Mesodermal cell (in vitro differentiated cells): ENCODE data around the gene TRIM71.

Experiments
- H3K27ac ChIP-seq: 2 replicates; pipeline ENCODE4 v1.7.0; 2013; ENCODE audit warnings: mild to moderate bottlenecking, low read depth, low read length, moderate library complexity; ENCODE audit not compliant: severe bottlenecking
- H3K36me3 ChIP-seq: 2 replicates; pipeline ENCODE4 v1.7.1; 2013; ENCODE audit warnings: mild to moderate bottlenecking, low read length, moderate library complexity; ENCODE audit not compliant: control insufficient read depth, insufficient read depth
- H3K4me1 ChIP-seq: one replicate; pipeline ENCODE4 v1.7.1; 2013; ENCODE audit warnings: mild to moderate bottlenecking, low read length; ENCODE audit not compliant: insufficient read depth, control insufficient read depth, poor library complexity, severe bottlenecking
- H3K4me3 ChIP-seq: 2 replicates; pipeline ENCODE4 v1.7.0; 2013; ENCODE audit warnings: low read length, control low read depth, mild to moderate bottlenecking; ENCODE audit not compliant: insufficient read depth, poor library complexity, severe bottlenecking; ENCODE audit errors: extremely low read depth
- H3K9me3 ChIP-seq: 2 replicates; pipeline ENCODE4 v1.7.1; 2013; ENCODE audit warnings: mild to moderate bottlenecking, low read length, moderate library complexity; ENCODE audit not compliant: control insufficient read depth
- WGBS, 2 experiments: methylation state at CpG; one replicate each; pipeline ENCODE4 v1.1.5; 2013; ENCODE audit warnings: missing lambda C conversion rate in 2 of 2; ENCODE audit not compliant: insufficient coverage in 2 of 2; 5-methylcytosine and 5-hydroxymethylcytosine counted together

The TRIM71 gene

DNA sequence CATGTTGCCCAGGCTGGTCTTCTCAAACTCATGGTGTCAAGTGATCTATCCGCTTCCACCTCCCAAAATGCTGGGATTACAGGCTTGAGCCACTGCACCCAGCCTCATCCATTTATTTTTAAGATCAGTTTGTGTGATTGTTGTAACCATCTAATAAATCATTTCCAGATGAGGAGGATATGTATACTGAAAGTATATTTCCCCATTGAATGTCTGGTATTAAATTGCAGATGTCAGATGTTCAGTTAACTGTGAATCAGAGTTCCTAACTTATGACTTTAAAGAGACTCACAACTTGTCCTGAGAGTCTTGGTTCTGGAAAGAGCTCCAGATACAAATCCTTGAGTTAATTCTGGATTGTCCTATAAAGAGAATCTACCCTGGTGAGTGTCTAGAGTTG is 62.4 kb downstream of the TRIM71 start:
- peaks cover 63% of the 10 kb centered on the region for H3K36me3 ChIP-seq
- peaks cover 3% of the 10 kb centered on the region for H3K4me1 ChIP-seq
- no peaks in the 10 kb centered on the region for H3K9me3 ChIP-seq
- no CpG with 5 or more reads among the region's 1 CpG for WGBS, 2 experiments
- no peak overlapping the region for H3K4me3 ChIP-seq
- H3K27ac ChIP-seq: no peak overlapping the region

DNA sequence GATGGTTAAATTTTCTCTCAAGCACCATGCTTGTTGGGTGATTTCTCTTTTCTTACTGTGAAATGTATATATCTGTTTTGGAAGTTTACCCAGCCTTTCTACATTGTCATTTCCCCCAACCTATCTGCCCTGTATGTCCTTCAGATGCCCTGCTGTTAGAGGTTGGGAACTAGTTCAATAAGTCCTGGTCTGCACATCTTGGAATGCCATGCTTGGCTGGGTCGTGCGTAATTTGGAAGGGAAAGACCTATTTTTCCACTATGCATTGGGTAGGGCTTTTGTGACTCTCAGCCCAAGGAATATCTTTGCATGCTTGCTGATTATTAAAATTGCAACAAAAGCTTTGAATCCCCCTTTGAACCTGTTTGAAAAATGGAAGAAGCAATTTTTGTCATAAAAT is 63.8 kb downstream of the TRIM71 start:
- H3K27ac ChIP-seq: no peak overlapping the region
- no peak overlapping the region for H3K4me3 ChIP-seq
- H3K9me3 ChIP-seq: no peaks in the 10 kb centered on the region
- H3K4me1 ChIP-seq: peaks cover 14% of the 10 kb centered on the region
- peaks cover 62% of the 10 kb centered on the region for H3K36me3 ChIP-seq
- 100% methylated on average over 2 of the region's 2 CpGs; no CpG with 5 or more reads in 1 of the 2 experiments for WGBS, 2 experiments

DNA sequence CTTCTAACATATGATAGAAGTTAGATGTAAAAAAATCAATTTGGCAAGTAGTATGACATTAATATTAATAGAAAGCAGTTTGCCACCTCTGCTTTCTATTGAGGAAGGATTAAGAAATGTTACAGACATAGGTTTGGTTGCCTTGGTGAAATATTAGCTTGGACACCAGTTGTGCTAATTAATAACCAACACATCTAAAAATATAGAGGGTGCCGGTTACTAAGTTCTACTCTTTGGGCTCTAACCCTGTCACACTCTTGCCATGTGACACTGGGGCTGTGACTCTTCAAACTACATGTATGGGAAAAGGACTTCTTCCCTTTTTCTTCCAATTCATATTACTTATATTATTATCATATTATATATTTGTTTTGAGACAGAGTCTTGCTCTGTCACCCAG is 64.4 kb downstream of the TRIM71 start:
- H3K9me3 ChIP-seq: no peaks in the 10 kb centered on the region
- peaks cover 62% of the 10 kb centered on the region for H3K36me3 ChIP-seq
- no peak overlapping the region for H3K4me3 ChIP-seq
- H3K4me1 ChIP-seq: peaks cover 17% of the 10 kb centered on the region
- WGBS, 2 experiments: 100% methylated on average over 1 of the region's 1 CpG
- H3K27ac ChIP-seq: no peak overlapping the region

DNA sequence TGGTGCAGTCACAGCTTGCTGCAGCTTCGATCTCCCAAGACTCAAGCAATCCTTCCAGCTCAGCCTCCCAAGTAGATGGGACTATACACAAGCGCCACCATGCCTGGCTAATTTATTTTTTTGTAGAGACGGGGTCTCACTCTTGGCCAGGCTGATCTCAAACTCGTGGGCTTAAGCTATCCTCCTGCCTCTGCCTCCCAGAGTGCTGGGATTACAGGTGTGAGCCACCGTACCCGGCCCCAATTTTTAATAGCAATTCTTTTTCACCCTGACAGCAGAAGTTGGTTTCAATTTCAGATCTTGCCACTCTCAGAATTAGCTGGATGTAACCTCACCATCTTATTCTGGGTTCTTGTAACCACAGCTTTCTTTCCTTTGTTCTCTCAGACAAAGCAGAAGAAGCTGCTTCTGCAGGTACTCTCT is 64.8 kb downstream of the TRIM71 start:
- Histone ChIP-seq H3K27ac (no peak overlapping the region), H3K36me3 (peaks cover 62% of the 10 kb centered on the region), H3K9me3 (no peaks in the 10 kb centered on the region), H3K4me1 (peaks cover 17% of the 10 kb centered on the region), H3K4me3 (no peak overlapping the region)
- 93 to 95% methylated on average over 6 of the region's 6 CpGs for WGBS, 2 experiments

DNA sequence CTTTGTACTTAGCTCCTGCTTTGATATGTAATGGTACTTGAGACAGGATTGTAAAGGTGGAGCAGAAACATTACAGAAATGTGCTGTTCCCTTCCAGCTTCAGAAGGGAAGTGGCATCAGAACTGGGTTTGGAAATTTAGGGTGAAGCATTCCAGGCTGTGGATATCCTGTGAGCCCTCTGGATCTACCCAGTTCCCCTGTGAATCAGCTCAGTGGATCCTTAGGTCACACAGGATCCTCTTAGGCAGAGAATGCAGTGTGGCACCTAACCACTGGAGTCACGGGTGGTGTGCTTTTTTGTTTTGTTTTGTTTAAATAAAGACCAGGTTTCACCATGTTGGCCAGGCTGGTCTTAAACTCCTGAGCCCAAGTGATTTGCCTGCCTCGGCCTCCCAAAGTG is 66.0 kb downstream of the TRIM71 start:
- Histone ChIP-seq H3K27ac (no peak overlapping the region), H3K4me1 (peaks cover 17% of the 10 kb centered on the region), H3K36me3 (peaks cover 62% of the 10 kb centered on the region), H3K4me3 (no peak overlapping the region), H3K9me3 (no peaks in the 10 kb centered on the region)
- 95 to 100% methylated on average over 1 to 2 of the region's 2 CpGs for WGBS, 2 experiments

DNA sequence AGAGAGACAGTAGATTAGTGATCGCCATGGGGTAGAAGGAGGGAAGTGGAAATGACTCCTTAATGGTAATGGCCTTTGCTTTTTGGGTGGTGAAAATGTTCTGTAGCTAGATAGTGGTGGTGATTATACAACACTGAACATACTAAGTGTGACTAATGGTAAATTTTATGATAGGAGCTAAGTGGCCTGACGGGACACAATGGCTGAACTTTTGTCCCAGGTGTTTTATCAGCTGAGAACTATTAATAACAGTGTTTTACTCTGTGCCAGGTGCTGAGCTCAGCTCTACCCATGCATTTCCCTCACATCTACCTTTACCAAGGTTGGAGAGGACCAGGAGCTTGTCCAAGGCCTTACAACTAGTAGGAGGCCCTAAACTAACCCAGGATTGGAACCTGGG is 66.8 kb downstream of the TRIM71 start:
- H3K36me3 ChIP-seq: peaks cover 66% of the 10 kb centered on the region

DNA sequence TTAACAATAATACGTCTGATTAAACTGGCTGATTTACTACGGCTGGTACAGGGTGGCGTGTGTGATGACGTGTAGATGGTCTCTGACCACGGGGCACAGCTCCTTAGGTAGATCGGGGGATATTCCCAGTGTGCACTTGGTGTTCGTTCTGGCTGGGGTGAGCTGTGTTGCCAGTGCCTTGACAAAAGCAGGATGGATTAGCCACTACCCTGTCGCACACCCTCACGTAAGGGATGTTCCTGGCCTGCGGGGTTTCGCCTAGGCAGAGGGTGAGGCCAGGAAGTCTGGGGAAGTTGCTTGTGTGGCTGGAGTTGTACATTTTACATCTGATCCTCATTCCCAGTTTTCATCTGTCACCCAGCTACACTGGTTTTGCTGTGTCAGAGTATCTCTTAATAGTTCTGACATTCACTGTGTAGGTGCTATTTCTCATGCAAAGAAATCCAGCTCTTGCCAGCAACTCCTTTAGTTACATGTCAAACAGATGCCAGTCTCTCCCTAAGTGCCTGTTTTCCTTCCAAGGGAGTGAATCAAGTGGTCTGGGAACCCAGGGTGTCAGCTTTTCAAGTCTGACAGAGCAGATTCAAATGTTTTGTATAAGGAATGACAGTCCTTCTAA is 67.6 kb downstream of the TRIM71 start:
- Histone ChIP-seq H3K36me3 (peaks cover 65% of the 10 kb centered on the region), H3K27ac (peak overlapping the region; percentile 51), H3K4me1 (peaks cover 17% of the 10 kb centered on the region), H3K9me3 (no peaks in the 10 kb centered on the region), H3K4me3 (no peak overlapping the region)
- WGBS, 2 experiments: 98% methylated on average over 7 of the region's 11 CpGs

More for the DNA sequence above, 66.8 kb downstream of the TRIM71 start:
- WGBS, 2 experiments: 87% methylated on average over 2 of the region's 2 CpGs
- H3K27ac ChIP-seq: no peak overlapping the region
- H3K4me1 ChIP-seq: peaks cover 17% of the 10 kb centered on the region
- H3K9me3 ChIP-seq: no peaks in the 10 kb centered on the region
- no peak overlapping the region for H3K4me3 ChIP-seq

DNA sequence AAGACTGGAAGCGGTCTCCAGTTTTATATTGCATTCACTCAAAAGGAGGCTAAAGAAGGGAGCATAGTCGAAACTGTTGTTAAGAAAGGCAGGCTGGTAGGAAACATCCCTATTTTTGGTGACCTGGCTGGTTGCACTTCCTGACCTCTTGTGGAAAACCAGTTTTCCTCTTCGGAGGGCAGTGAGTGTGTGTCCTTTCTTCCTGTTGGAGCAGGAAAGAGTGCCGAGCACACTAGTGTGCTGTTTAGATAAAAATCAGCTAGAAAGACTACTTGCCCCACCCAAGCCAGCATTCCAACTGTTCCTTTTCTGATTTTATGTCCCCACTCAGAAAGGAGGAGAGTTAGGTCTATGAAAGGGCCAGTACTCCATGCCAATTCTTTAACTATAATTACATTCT is 68.5 kb downstream of the TRIM71 start:
- Histone ChIP-seq H3K9me3 (no peaks in the 10 kb centered on the region), H3K4me1 (peaks cover 17% of the 10 kb centered on the region), H3K27ac (peak overlapping the region; percentile 51), H3K36me3 (peaks cover 72% of the 10 kb centered on the region), H3K4me3 (no peak overlapping the region)
- WGBS, 2 experiments: 92 to 95% methylated on average over 2 of the region's 4 CpGs

DNA sequence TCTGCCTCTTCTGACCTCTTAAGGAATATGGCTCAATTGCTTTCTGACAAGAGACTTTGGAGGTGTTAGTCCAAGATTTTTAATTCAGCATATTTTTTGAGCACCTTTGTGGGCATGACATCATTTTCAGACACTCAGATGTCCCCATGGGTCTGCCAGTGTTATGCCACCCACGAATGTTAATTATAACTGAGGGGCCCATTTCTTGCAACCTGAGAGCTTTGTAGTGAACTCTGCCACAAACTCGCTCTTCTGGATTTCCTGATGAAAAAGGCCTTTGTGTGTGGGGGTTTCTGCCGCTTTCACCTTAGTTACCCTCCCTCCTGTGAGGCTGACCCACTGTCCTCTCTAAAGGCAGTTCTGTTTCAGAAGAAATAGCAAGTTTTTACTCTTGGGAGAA is 69.1 kb downstream of the TRIM71 start:
- Histone ChIP-seq H3K27ac (no peak overlapping the region), H3K4me3 (no peak overlapping the region), H3K36me3 (peaks cover 78% of the 10 kb centered on the region), H3K9me3 (no peaks in the 10 kb centered on the region), H3K4me1 (peaks cover 17% of the 10 kb centered on the region)
- WGBS, 2 experiments: 100% methylated on average over 2 of the region's 3 CpGs; no CpG with 5 or more reads in 1 of the 2 experiments

DNA sequence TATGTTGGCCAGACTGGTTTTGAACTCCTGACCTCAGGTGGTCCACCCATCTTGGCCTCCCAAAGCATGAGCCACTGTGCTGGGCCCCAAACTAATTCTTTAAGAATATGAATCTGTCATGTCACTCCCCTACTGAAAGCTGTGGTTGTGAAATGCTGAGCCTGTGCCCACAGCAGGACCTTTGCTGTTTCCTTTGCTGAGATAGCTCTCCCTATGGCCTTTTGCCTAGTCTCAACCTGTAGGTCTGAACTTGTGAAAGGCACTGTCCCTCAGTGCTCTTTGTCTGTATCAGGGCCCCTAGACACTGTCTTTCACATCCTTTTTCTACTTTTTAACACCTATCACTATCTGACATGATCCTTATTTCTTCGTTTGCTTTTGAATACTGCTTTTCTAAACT is 70.9 kb downstream of the TRIM71 start:
- H3K4me3 ChIP-seq: no peak overlapping the region
- WGBS, 2 experiments: 80% methylated on average over 1 of the region's 1 CpG; no CpG with 5 or more reads in 1 of the 2 experiments
- peaks cover 95% of the 10 kb centered on the region for H3K36me3 ChIP-seq
- no peaks in the 10 kb centered on the region for H3K9me3 ChIP-seq
- peaks cover 17% of the 10 kb centered on the region for H3K4me1 ChIP-seq
- no peak overlapping the region for H3K27ac ChIP-seq

DNA sequence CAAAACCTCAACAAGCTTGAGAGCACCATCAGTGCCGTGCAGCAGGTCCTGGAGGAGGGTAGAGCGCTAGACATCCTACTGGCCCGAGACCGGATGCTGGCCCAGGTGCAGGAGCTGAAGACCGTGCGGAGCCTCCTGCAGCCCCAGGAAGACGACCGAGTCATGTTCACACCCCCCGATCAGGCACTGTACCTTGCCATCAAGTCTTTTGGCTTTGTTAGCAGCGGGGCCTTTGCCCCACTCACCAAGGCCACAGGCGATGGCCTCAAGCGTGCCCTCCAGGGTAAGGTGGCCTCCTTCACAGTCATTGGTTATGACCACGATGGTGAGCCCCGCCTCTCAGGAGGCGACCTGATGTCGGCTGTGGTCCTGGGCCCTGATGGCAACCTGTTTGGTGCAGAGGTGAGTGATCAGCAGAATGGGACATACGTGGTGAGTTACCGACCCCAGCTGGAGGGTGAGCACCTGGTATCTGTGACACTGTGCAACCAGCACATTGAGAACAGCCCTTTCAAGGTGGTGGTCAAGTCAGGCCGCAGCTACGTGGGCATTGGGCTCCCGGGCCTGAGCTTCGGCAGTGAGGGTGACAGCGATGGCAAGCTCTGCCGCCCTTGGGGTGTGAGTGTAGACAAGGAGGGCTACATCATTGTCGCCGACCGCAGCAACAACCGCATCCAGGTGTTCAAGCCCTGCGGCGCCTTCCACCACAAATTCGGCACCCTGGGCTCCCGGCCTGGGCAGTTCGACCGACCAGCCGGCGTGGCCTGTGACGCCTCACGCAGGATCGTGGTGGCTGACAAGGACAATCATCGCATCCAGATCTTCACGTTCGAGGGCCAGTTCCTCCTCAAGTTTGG is 72.9 kb downstream of the TRIM71 start:
- Histone ChIP-seq H3K9me3 (no peaks in the 10 kb centered on the region), H3K4me3 (no peak overlapping the region), H3K4me1 (peaks cover 9% of the 10 kb centered on the region), H3K36me3 (peaks cover 96% of the 10 kb centered on the region), H3K27ac (no peak overlapping the region)
- 96 to 97% methylated on average over 40 to 42 of the region's 42 CpGs for WGBS, 2 experiments
